ENCODE data around the gene POLD3.

Gene POLD3

GRCh38 chr11:74592441-74593362 lies at the start of gene POLD3:
TSS of gene POLD3 (plus strand) at chr11:74592582. CDS start at chr11:74592659, 77 bp downstream.
- DNase-seq (ENCODE audit: low read depth) = no peak

- DNase-seq (ENCODE audit: low read depth) = no peak
Measured at GRCh38 chr11:74543991-74544390, 48.4 kb upstream of the POLD3 start.

GRCh38 chr11:74546752-74547151 lies 45.6 kb upstream of the POLD3 start:
- DNase-seq (ENCODE audit: low read depth) = no peak

- DNase-seq (ENCODE audit: low read depth) = no peak
Measured at GRCh38 chr11:74550991-74551753, 41.2 kb upstream of the POLD3 start.

- no peak for DNase-seq (ENCODE audit: low read depth)
Measured at GRCh38 chr11:74551754-74552145, 40.6 kb upstream of the POLD3 start.

- no peak for DNase-seq (ENCODE audit: low read depth)
Measured at GRCh38 chr11:74557526-74557925, 34.9 kb upstream of the POLD3 start.

GRCh38 chr11:74559110-74559933 lies 33.1 kb upstream of the POLD3 start:
- no peak for DNase-seq (ENCODE audit: low read depth)

GRCh38 chr11:74559934-74560309 lies 32.5 kb upstream of the POLD3 start:
- no peak for DNase-seq (ENCODE audit: low read depth)

- no peak for DNase-seq (ENCODE audit: low read depth)
Measured at GRCh38 chr11:74566146-74566960, 26.0 kb upstream of the POLD3 start.

GRCh38 chr11:74568028-74568427 lies 24.4 kb upstream of the POLD3 start:
- no peak for DNase-seq (ENCODE audit: low read depth)

- DNase-seq (ENCODE audit: low read depth) = peak; percentile 22
Measured at GRCh38 chr11:74570266-74571061, 21.9 kb upstream of the POLD3 start.

- DNase-seq (ENCODE audit: low read depth) = no peak
Measured at GRCh38 chr11:74571062-74571399, 21.4 kb upstream of the POLD3 start.

GRCh38 chr11:74572349-74572748 lies 20.0 kb upstream of the POLD3 start:
- DNase-seq (ENCODE audit: low read depth) = no peak

- DNase-seq (ENCODE audit: low read depth) = no peak
Measured at GRCh38 chr11:74574563-74574962, 17.8 kb upstream of the POLD3 start.

- no peak for DNase-seq (ENCODE audit: low read depth)
Measured at GRCh38 chr11:74575999-74576398, 16.4 kb upstream of the POLD3 start.

- DNase-seq (ENCODE audit: low read depth) = no peak
Measured at GRCh38 chr11:74577181-74577580, 15.2 kb upstream of the POLD3 start.

GRCh38 chr11:74577624-74578396 lies 14.6 kb upstream of the POLD3 start:
- DNase-seq (ENCODE audit: low read depth) = no peak

GRCh38 chr11:74579577-74580270 lies 12.7 kb upstream of the POLD3 start:
- DNase-seq (ENCODE audit: low read depth) = no peak

- no peak for DNase-seq (ENCODE audit: low read depth)
Measured at GRCh38 chr11:74581954-74582547, 10.3 kb upstream of the POLD3 start.
